Tibial nerve (tissue), 4 donors: ENCODE measurements around the gene FAM107A. TPM values are rescaled to one million over a fixed set of nuclear protein-coding genes. Genes with fewer than 3 reads are reported as not detected.

Experiments used
- DNase-seq, 2 donors: peaks; one replicate each; pipeline ENCODE4 v3.0.0-alpha.2; 2019; ENCODE audit warnings: low spot score in 2 of 2
- H3K27ac ChIP-seq, 4 donors: fragments of 200-600 bp; sonication (generic) in 3 of 4; one replicate each; pipeline ENCODE4 v1.5.1; 2017 to 2019; ENCODE audit warnings: mild to moderate bottlenecking in 1 of 4
- H3K27me3 ChIP-seq, 2 donors: fragments of 200-600 bp; sonication (generic) in 1 of 2; one replicate each; pipeline versions ENCODE4 v1.5.1 to v1.6.0; 2017 to 2019
- H3K36me3 ChIP-seq, 3 donors: fragments of 200-600 bp; sonication (generic); one replicate each; pipeline ENCODE4 v1.5.1; 2018 to 2019
- H3K4me1 ChIP-seq, 4 donors: fragments of 200-600 bp; sonication (generic) in 3 of 4; one replicate each; pipeline ENCODE4 v1.5.1; 2017 to 2019
- H3K4me3 ChIP-seq, 4 donors: fragments of 200-600 bp; sonication (generic) in 3 of 4; one replicate each; pipeline ENCODE4 v1.5.1; 2017 to 2019; ENCODE audit warnings: mild to moderate bottlenecking in 1 of 4, moderate library complexity in 1 of 4
- H3K9me3 ChIP-seq, 4 donors: fragments of 200-600 bp; sonication (generic) in 3 of 4; one replicate each; pipeline ENCODE4 v1.5.1; 2017 to 2019
- CTCF ChIP-seq, 5 experiments: fragments of 200-600 bp in 3 of 5; fragments of 450-650 bp in 2 of 5; sonication (generic) in 3 of 5; IDR thresholded peaks; one replicate each; pipeline ENCODE4 v1.5.1; 2016 to 2019; ENCODE audit warnings: antibody characterized with exemption in 5 of 5, mild to moderate bottlenecking in 3 of 5, moderate library complexity in 2 of 5
- EP300 ChIP-seq, 2 donors: sonication (generic); formaldehyde crosslinking; IDR thresholded peaks; one replicate each; pipeline ENCODE4 v1.6.1; 2017; ENCODE audit warnings: antibody characterized with exemption in 2 of 2, mild to moderate bottlenecking in 1 of 2
- POLR2A ChIP-seq, 2 donors: fragments of 450-650 bp; IDR thresholded peaks; one replicate each; pipeline ENCODE4 v1.6.1; 2017; ENCODE audit warnings: antibody characterized with exemption in 2 of 2, mild to moderate bottlenecking in 2 of 2, moderate library complexity in 2 of 2
- WGBS, 2 donors: methylation state at CpG; one replicate each; pipeline ENCODE4 v1.1.5; 2018; 5-methylcytosine and 5-hydroxymethylcytosine counted together
- total RNA-seq, 4 donors: library from RNA; depleted of rRNA; stranded (reverse); fragments of >200 nt; gene quantifications; one replicate each; pipeline ENCODE4 v1.1.0, GENCODE V29; 2016

FAM107A gene
- total RNA-seq, 4 donors from 2014 or later = 147 to 305 (median 227) TPM

- H3K27me3 ChIP-seq = peaks cover 0 to 6% of the 10 kb centered on the region in 2 donors
- peak overlapping the region in 2 of 4 donors; percentile 15 to 93 for H3K27ac ChIP-seq
- no peak for DNase-seq
- H3K4me3 ChIP-seq = no peak overlapping the region
- no peaks in the 10 kb centered on the region for H3K9me3 ChIP-seq
- 50 to 51% methylated on average over 11 of the region's 11 CpGs for WGBS, 2 donors
- H3K36me3 ChIP-seq = no peaks in the 10 kb centered on the region
- H3K4me1 ChIP-seq = peaks cover 0 to 43% (median 21%) of the 10 kb centered on the region in 4 donors
- TF ChIP-seq POLR2A (IDR thresholded peaks at IDR 0.05) = no peak
- no peak for TF ChIP-seq EP300 (IDR thresholded peaks at IDR 0.05)
- TF ChIP-seq CTCF (IDR thresholded peaks at IDR 0.05) = no peak
Observed at GRCh38 chr3:58581328-58582091, 4.3 kb upstream of the FAM107A start.

GRCh38 chr3:58580826-58581327, 3.7 kb upstream of the FAM107A start:
- Histone ChIP-seq H3K4me3 (no peak overlapping the region), H3K4me1 (peaks cover 0 to 43% (median 17%) of the 10 kb centered on the region in 4 donors), H3K36me3 (no peaks in the 10 kb centered on the region), H3K9me3 (no peaks in the 10 kb centered on the region), H3K27me3 (no peaks in the 10 kb centered on the region), H3K27ac (peak overlapping the region in 3 of 4 donors; percentile 15 to 93 (median 60))
- WGBS, 2 donors = 70 to 78% methylated on average over 4 of the region's 4 CpGs
- DNase-seq = no peak
- no peak for TF ChIP-seq POLR2A (IDR thresholded peaks at IDR 0.05)
- TF ChIP-seq EP300 (IDR thresholded peaks at IDR 0.05) = peak in 1 of 2 donors; percentile 53

GRCh38 chr3:58578873-58579272, 1.7 kb upstream of the FAM107A start:
- Histone ChIP-seq H3K9me3 (no peaks in the 10 kb centered on the region), H3K27me3 (no peaks in the 10 kb centered on the region), H3K27ac (peak overlapping the region in 1 of 4 donors; percentile 93), H3K4me1 (peaks cover 0 to 51% (median 12%) of the 10 kb centered on the region in 4 donors), H3K36me3 (no peaks in the 10 kb centered on the region), H3K4me3 (no peak overlapping the region)
- 93 to 95% methylated on average over 5 of the region's 5 CpGs for WGBS, 2 donors
- DNase-seq = no peak
- TF ChIP-seq CTCF (IDR thresholded peaks at IDR 0.05) = no peak
- no peak for TF ChIP-seq POLR2A (IDR thresholded peaks at IDR 0.05)
- no peak for TF ChIP-seq EP300 (IDR thresholded peaks at IDR 0.05)

GRCh38 chr3:58576716-58577115, 475 bp downstream of the FAM107A start:
- no peak for DNase-seq
- peaks cover 0 to 55% (median 12%) of the 10 kb centered on the region in 4 donors for H3K4me1 ChIP-seq
- peak overlapping the region; percentile 77 to 93 (median 86) for H3K27ac ChIP-seq
- no peak for TF ChIP-seq CTCF (IDR thresholded peaks at IDR 0.05)
- TF ChIP-seq POLR2A (IDR thresholded peaks at IDR 0.05) = no peak
- TF ChIP-seq EP300 (IDR thresholded peaks at IDR 0.05) = no peak
- H3K36me3 ChIP-seq = peaks cover 0 to 5% (median 0%) of the 10 kb centered on the region in 3 donors
- no peaks in the 10 kb centered on the region for H3K9me3 ChIP-seq
- peak overlapping the region; percentile 33 to 53 (median 34) for H3K4me3 ChIP-seq
- 65 to 76% methylated on average over 6 of the region's 6 CpGs for WGBS, 2 donors
- no peaks in the 10 kb centered on the region for H3K27me3 ChIP-seq

- peak overlapping the region; percentile 77 to 93 (median 86) for H3K27ac ChIP-seq
- H3K27me3 ChIP-seq = no peaks in the 10 kb centered on the region
- TF ChIP-seq CTCF (IDR thresholded peaks at IDR 0.05) (no peak), POLR2A (IDR thresholded peaks at IDR 0.05) (no peak), EP300 (IDR thresholded peaks at IDR 0.05) (no peak)
- H3K36me3 ChIP-seq = peaks cover 0 to 5% (median 0%) of the 10 kb centered on the region in 3 donors
- H3K4me1 ChIP-seq = peaks cover 0 to 55% (median 12%) of the 10 kb centered on the region in 4 donors
- 37 to 40% methylated on average over 8 of the region's 8 CpGs for whole genome bisulfite sequencing, 2 donors
- DNase-seq = peak in 1 of 2 donors; percentile 57
- peaks cover 0 to 3% (median 0%) of the 10 kb centered on the region in 4 donors for H3K9me3 ChIP-seq
- peak overlapping the region; percentile 33 to 53 (median 34) for H3K4me3 ChIP-seq
Observed at GRCh38 chr3:58575971-58576652, 1.1 kb downstream of the FAM107A start.
